Lung (tissue), 12 donors: ENCODE results near the gene C11orf21. TPM values are rescaled to one million over a fixed set of nuclear protein-coding genes. Genes with fewer than 3 reads are reported as not detected.

ENCODE experiments used
- ATAC-seq: fragments of 200-7000 bp; cut with Tn5 transposase; one replicate; pipeline ENCODE4 v1.9.1; 2020; ENCODE audit warnings: moderate number of reproducible peaks; ENCODE audit not compliant: insufficient read depth, low FRiP score
- DNase-seq, 3 donors: peaks; one replicate each; pipeline ENCODE4 v3.0.0-alpha.2; 2013 to 2017
- H3K27ac ChIP-seq, 2 donors: one replicate each; pipeline ENCODE4 v1.5.1; 2013; ENCODE audit warnings: mild to moderate bottlenecking in 2 of 2, moderate library complexity in 2 of 2, control low read depth in 1 of 2, inconsistent platforms in 1 of 2, low read depth in 1 of 2, low read length in 1 of 2
- H3K27me3 ChIP-seq, 3 donors: one replicate each; pipeline ENCODE4 v1.5.1; 2013; ENCODE audit warnings: low read length in 2 of 3; ENCODE audit not compliant: control insufficient read depth in 3 of 3, insufficient read depth in 3 of 3
- H3K36me3 ChIP-seq, 4 donors: one replicate each; pipeline ENCODE4 v1.5.1; 2013; ENCODE audit warnings: low read length in 4 of 4, mild to moderate bottlenecking in 1 of 4, moderate library complexity in 1 of 4; ENCODE audit not compliant: control insufficient read depth in 4 of 4, insufficient read depth in 4 of 4
- H3K4me1 ChIP-seq, 5 donors: one replicate each; pipeline ENCODE4 v1.5.1; 2013; ENCODE audit warnings: low read length in 5 of 5, mild to moderate bottlenecking in 2 of 5, moderate library complexity in 1 of 5; ENCODE audit not compliant: control insufficient read depth in 5 of 5, insufficient read depth in 5 of 5
- H3K4me3 ChIP-seq: one replicate; pipeline ENCODE4 v1.5.1; 2013; ENCODE audit warnings: mild to moderate bottlenecking, control low read depth, moderate library complexity
- H3K9ac ChIP-seq, 2 donors: one replicate each; pipeline ENCODE4 v1.5.1; 2013; ENCODE audit warnings: low read length in 2 of 2, control low read depth in 1 of 2; ENCODE audit not compliant: insufficient read depth in 1 of 2
- H3K9me3 ChIP-seq, 4 donors: one replicate each; pipeline ENCODE4 v1.5.1; 2013; ENCODE audit warnings: low read length in 3 of 4, mild to moderate bottlenecking in 1 of 4, moderate library complexity in 1 of 4; ENCODE audit not compliant: control insufficient read depth in 4 of 4, insufficient read depth in 3 of 4
- WGBS, 2 donors: extraction: QIAGEN DNeasy Blood & Tissue Kit; methylation state at CpG; one replicate each; pipeline ENCODE4 v1.1.7; 2013; 5-methylcytosine and 5-hydroxymethylcytosine counted together
- polyA plus RNA-seq, 2 donors: library from polyadenylated mRNA; stranded (reverse); fragments of 200-250 nt; gene quantifications; one replicate each; pipeline ENCODE4 v1.2.1, GENCODE V29; 2013
- total RNA-seq, 2 donors: library from RNA; depleted of rRNA in 1 of 2; stranded (reverse); fragments of >200 nt in 1 of 2; gene quantifications; one replicate each; pipeline ENCODE4 v1.2.1, GENCODE V29; 2014 to 2021
- TF ChIP-seq, protein P1 (sequence below): IDR thresholded peaks from 2 replicates; pipeline ENCODE4 v1.5.1; 2012; ENCODE audit warnings: mild to moderate bottlenecking; ENCODE audit errors: control extremely low read depth, extremely low read depth
- donor health status: control.
- donor health status: control.
- donor health status: Bipolar disorder and iron deficiency.
- donor health status: healthy.
- donor health status: DM: yes; HTN: yes; CAD: no.

Gene C11orf21
- total and polyA plus RNA-seq, 4 donors = 3.4 to 6.0 (median 4.8) TPM

DNA sequence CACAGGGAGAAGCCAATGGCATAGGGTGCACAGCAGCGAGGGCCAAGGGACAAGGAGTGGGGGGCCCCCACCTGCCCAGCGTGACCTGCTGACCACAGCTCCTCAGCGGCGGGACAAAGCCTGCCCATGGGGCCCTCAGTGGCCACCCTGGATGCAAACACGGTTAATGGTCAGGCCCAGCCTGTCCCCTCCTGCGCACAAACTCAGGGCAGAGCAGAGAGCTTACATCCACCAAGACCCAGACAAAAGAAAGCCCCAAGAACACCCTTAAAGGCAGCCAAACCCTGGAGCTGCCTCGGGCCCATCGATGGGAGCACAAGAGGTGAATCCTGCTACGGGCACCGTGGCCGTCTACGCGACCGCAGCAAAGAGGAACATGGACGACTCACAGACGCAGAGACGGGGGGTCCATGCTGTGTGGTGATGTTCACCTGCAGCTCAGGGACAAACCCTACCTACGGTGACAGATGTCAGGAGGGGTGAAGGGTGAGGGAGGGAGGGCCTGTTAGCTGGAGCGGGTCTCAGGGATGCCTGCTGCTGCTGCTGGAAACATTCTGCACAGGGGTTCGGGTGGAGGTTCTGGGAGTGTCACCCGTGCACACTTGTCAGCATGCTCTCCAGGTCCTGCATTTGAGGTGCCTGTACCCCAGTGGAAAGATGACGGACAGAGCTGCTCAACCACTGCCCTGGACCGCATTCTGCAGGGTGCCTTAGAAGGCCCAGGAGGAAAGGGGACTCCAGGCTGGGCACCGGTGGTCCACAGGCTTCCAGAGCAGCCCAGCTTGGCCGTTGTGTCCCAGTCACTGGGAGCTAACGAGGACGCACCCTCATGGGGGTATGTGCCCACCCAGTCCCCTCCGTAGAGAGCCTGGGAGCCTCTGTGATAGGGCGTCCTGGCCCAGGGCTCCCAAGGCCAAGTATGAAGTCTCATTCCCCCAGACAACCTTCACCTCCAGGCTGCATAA is 42.9 kb downstream of the C11orf21 start:
- TF ChIP-seq, protein P1, sequence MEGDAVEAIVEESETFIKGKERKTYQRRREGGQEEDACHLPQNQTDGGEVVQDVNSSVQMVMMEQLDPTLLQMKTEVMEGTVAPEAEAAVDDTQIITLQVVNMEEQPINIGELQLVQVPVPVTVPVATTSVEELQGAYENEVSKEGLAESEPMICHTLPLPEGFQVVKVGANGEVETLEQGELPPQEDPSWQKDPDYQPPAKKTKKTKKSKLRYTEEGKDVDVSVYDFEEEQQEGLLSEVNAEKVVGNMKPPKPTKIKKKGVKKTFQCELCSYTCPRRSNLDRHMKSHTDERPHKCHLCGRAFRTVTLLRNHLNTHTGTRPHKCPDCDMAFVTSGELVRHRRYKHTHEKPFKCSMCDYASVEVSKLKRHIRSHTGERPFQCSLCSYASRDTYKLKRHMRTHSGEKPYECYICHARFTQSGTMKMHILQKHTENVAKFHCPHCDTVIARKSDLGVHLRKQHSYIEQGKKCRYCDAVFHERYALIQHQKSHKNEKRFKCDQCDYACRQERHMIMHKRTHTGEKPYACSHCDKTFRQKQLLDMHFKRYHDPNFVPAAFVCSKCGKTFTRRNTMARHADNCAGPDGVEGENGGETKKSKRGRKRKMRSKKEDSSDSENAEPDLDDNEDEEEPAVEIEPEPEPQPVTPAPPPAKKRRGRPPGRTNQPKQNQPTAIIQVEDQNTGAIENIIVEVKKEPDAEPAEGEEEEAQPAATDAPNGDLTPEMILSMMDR = no peak
- ATAC-seq = no peak
- Histone ChIP-seq H3K4me1 (no peaks in the 10 kb centered on the region), H3K27ac (no peak overlapping the region), H3K4me3 (no peak overlapping the region), H3K9me3 (no peaks in the 10 kb centered on the region), H3K9ac (no peak overlapping the region), H3K36me3 (no peaks in the 10 kb centered on the region), H3K27me3 (no peaks in the 10 kb centered on the region)
- WGBS, 2 donors = 92 to 94% methylated on average over 29 of the region's 29 CpGs
- DNase-seq = peak in 1 of 3 donors; percentile 9

DNA sequence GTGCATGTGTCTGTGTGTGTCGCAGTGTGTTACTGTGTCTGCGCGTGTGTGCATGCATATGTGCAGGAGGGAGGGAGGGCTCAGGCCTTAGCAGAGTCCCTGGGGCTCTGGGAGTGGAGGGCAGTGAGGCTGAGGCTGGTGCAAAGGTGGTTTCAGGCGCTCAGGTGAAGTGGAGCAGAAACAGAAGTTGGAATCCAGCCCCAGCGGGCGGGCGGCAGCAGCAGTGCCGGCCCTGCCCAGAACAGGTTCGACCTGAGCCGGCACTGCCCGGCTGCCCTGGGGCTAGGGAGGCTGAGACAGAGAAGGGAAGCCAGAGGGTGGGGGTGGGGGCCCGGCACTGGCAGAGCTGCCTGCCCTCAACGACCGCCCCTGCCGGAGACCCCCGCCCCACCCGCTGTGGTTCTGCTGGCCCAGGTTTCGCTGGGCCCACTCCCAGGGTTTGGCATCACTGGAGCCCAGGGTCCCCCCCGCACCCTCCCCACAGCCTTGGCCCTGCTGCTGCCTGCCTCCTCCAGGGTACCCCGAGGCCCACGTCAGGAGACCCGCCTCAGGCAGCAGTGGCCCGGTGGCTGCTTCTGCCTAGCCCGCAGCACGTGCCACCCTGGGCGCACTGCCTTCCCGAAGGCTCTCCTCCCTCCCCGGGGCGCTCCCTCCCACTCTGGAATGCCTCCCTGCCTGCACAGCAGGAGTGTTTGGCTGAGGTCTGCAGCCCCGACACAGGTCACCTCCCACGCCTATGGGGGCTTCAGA is 44.6 kb downstream of the C11orf21 start:
- no peak overlapping the region for H3K4me3 ChIP-seq
- H3K9ac ChIP-seq = no peak overlapping the region
- DNase-seq = no peak
- 81 to 88% methylated on average over 30 to 31 of the region's 31 CpGs for WGBS, 2 donors
- no peak for ATAC-seq
- TF ChIP-seq, protein P1 = no peak
- H3K27ac ChIP-seq = no peak overlapping the region
- no peaks in the 10 kb centered on the region for H3K9me3 ChIP-seq
- no peaks in the 10 kb centered on the region for H3K4me1 ChIP-seq
- H3K36me3 ChIP-seq = no peaks in the 10 kb centered on the region
- H3K27me3 ChIP-seq = no peaks in the 10 kb centered on the region

DNA sequence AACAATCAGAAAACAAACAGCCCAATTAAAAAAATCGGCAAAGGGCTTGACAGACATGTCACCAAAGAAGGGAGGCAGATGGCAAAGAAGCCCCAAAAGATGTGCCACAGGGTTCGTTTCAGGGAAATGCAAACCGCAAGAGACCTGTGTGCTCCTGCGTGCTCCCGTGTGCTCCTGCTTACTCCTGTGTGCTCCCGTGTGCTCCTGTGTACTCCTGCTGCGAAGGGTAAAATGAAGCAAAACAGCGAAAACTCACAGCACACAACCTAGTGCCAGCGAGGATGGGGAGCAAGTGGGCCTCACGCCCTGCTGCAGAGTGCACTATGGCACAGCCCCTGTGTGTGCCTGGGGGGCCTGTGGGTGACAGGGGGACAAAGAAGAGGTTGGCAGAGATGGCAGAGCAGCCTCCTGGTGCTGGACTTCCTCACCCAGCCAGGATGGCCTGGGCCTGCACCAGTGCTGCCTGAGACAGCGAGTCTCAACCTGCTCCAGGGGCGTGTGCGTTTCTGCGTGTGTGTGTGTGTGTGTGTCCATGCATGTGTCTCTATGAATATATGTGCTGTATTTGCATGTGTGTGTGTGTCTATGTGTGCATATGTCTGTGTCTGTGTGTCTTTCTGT is 45.3 kb downstream of the C11orf21 start:
- no peak overlapping the region for H3K9ac ChIP-seq
- TF ChIP-seq, protein P1 = no peak
- H3K27ac ChIP-seq = no peak overlapping the region
- ATAC-seq = no peak
- 90% methylated on average over 14 of the region's 14 CpGs for WGBS, 2 donors
- no peaks in the 10 kb centered on the region for H3K9me3 ChIP-seq
- H3K36me3 ChIP-seq = no peaks in the 10 kb centered on the region
- H3K27me3 ChIP-seq = no peaks in the 10 kb centered on the region
- no peaks in the 10 kb centered on the region for H3K4me1 ChIP-seq
- DNase-seq = no peak
- no peak overlapping the region for H3K4me3 ChIP-seq
